Measurements from ENCODE around the gene DNAH2. TPM values are rescaled to one million over a fixed set of nuclear protein-coding genes. Genes with fewer than 3 reads are reported as not detected.

The DNAH2 gene
- total and polyA plus RNA-seq, 2 of the 13 experiments (the other 11 are each of a cell fraction or from before 2014, with no cell fraction given), result not detected

DNA sequence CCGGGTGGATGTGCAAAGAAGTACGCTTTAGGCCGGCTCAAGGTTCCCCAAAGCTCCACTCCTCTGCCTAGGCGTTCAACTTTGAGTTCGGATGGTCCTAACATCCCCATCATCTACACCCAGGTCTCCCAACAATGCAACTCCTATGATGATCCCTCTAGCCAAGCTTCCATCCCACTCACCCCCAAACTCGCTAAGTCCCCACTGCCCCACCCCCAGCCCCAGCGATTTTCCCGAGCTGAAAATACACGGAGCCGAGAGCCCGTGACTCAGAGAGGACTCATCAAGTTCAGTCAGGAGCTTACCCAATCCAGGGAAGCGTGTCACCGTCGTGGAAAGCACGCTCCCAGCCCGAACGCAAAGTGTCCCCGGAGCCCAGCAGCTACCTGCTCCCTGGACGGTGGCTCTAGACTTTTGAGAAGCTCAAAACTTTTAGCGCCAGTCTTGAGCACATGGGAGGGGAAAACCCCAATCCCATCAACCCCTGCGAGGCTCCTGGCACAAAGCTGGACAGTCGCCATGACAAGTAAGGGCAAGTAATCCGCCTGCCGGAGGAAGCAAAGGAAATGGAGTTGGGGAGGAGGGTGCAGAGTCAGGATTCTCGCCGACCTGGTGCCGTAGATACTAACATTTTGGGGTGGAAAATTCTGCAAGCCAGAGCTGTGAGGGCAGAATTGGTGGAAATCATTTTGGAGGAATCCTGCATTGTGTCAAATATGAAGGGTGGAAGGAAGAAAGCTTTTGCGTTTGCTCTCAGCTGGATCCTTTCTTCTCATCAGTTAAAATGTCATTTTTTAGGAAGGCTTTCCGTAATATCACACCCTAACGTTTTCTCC, 30.3 kb upstream of the DNAH2 start, which contains the start of gene TP53 (continued):
- TF ChIP-seq, protein P1, sequence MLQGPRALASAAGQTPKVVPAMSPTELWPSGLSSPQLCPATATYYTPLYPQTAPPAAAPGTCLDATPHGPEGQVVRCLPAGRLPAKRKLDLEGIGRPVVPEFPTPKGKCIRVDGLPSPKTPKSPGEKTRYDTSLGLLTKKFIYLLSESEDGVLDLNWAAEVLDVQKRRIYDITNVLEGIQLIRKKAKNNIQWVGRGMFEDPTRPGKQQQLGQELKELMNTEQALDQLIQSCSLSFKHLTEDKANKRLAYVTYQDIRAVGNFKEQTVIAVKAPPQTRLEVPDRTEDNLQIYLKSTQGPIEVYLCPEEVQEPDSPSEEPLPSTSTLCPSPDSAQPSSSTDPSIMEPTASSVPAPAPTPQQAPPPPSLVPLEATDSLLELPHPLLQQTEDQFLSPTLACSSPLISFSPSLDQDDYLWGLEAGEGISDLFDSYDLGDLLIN (CRISPR knock-in tag; IDR thresholded peaks at IDR 0.05; ENCODE audit: borderline replicate concordance), result 0 out of 2 replicates have a peak, but pooled peaks have one; percentile 35
- TF ChIP-seq ZNF546 (CRISPR knock-in tag; conservative IDR thresholded peaks at IDR 0.05) (no peak), RFXANK (CRISPR knock-in tag; IDR thresholded peaks at IDR 0.05) (no peak), ZNF776 (CRISPR knock-in tag; IDR thresholded peaks at IDR 0.05) (peak; percentile 56; the same call in 1 of the 2 replicates), SRSF1 (optimal IDR thresholded peaks at IDR 0.05; ENCODE audit: low read depth, low read length) (no peak), ATF7 (IDR thresholded peaks at IDR 0.05) (no peak), ATF7 (CRISPR knock-in tag; IDR thresholded peaks at IDR 0.05) (no peak), JUND (CRISPR knock-in tag; IDR thresholded peaks at IDR 0.05) (no peak), U2AF1 (optimal IDR thresholded peaks at IDR 0.05; ENCODE audit: low read depth, low read length) (no peak), SMAD1 (CRISPR knock-in tag; IDR thresholded peaks at IDR 0.05; ENCODE audit: borderline replicate concordance, low read depth) (no peak; the same call in 1 of the 2 replicates), ZFP36L1 (CRISPR knock-in tag; IDR thresholded peaks at IDR 0.05) (0 out of 2 replicates have a peak, but pooled peaks have one; percentile 19), ZNF282 (IDR thresholded peaks at IDR 0.05; ENCODE audit: partially characterized antibody) (no peak), ZNF34 (CRISPR knock-in tag; IDR thresholded peaks at IDR 0.05; ENCODE audit: borderline replicate concordance) (no peak), ELF3 (CRISPR knock-in tag; IDR thresholded peaks at IDR 0.05) (peak; percentile 63), MYNN (CRISPR knock-in tag; IDR thresholded peaks at IDR 0.05; ENCODE audit: low read depth) (no peak), ZC3H13 (CRISPR knock-in tag; IDR thresholded peaks at IDR 0.05) (peak; percentile 62; the same call in 1 of the 2 replicates), ISL2 (CRISPR knock-in tag; IDR thresholded peaks at IDR 0.05) (no peak), SNAI1 (CRISPR knock-in tag; IDR thresholded peaks at IDR 0.05; ENCODE audit: borderline replicate concordance) (0 out of 2 replicates have a peak, but pooled peaks have one; percentile 15), POLR2G (IDR thresholded peaks at IDR 0.05; ENCODE audit: low read depth, low read length) (peak; percentile 96), RCOR2 (CRISPR knock-in tag; IDR thresholded peaks at IDR 0.05) (no peak), ZNF225 (CRISPR knock-in tag; IDR thresholded peaks at IDR 0.05) (peak; percentile 20; the same call in 1 of the 2 replicates), HCFC1 (IDR thresholded peaks at IDR 0.05; ENCODE audit: low read depth, low read length) (peak; percentile 83)
- TF ChIP-seq, protein P2, sequence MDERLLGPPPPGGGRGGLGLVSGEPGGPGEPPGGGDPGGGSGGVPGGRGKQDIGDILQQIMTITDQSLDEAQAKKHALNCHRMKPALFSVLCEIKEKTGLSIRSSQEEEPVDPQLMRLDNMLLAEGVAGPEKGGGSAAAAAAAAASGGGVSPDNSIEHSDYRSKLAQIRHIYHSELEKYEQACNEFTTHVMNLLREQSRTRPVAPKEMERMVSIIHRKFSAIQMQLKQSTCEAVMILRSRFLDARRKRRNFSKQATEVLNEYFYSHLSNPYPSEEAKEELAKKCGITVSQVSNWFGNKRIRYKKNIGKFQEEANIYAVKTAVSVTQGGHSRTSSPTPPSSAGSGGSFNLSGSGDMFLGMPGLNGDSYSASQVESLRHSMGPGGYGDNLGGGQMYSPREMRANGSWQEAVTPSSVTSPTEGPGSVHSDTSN (CRISPR knock-in tag; IDR thresholded peaks at IDR 0.05), result no peak
- TF ChIP-seq, protein P3, sequence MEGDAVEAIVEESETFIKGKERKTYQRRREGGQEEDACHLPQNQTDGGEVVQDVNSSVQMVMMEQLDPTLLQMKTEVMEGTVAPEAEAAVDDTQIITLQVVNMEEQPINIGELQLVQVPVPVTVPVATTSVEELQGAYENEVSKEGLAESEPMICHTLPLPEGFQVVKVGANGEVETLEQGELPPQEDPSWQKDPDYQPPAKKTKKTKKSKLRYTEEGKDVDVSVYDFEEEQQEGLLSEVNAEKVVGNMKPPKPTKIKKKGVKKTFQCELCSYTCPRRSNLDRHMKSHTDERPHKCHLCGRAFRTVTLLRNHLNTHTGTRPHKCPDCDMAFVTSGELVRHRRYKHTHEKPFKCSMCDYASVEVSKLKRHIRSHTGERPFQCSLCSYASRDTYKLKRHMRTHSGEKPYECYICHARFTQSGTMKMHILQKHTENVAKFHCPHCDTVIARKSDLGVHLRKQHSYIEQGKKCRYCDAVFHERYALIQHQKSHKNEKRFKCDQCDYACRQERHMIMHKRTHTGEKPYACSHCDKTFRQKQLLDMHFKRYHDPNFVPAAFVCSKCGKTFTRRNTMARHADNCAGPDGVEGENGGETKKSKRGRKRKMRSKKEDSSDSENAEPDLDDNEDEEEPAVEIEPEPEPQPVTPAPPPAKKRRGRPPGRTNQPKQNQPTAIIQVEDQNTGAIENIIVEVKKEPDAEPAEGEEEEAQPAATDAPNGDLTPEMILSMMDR (CRISPR knock-in tag; IDR thresholded peaks at IDR 0.05), result peak; percentile 23; the same call in 1 of the 2 replicates
- TF ChIP-seq, protein P4, sequence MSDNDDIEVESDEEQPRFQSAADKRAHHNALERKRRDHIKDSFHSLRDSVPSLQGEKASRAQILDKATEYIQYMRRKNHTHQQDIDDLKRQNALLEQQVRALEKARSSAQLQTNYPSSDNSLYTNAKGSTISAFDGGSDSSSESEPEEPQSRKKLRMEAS (IDR thresholded peaks at IDR 0.05), result peak; percentile 97
- TF ChIP-seq, protein P5, sequence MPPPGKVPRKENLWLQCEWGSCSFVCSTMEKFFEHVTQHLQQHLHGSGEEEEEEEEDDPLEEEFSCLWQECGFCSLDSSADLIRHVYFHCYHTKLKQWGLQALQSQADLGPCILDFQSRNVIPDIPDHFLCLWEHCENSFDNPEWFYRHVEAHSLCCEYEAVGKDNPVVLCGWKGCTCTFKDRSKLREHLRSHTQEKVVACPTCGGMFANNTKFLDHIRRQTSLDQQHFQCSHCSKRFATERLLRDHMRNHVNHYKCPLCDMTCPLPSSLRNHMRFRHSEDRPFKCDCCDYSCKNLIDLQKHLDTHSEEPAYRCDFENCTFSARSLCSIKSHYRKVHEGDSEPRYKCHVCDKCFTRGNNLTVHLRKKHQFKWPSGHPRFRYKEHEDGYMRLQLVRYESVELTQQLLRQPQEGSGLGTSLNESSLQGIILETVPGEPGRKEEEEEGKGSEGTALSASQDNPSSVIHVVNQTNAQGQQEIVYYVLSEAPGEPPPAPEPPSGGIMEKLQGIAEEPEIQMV (CRISPR knock-in tag; IDR thresholded peaks at IDR 0.05; ENCODE audit: low read depth), result no peak
